DOHH2 (cell line): ENCODE data around the gene ARHGEF16.

Source experiments
- CTCF ChIP-seq: fragments of 200-600 bp; sonication (generic); IDR thresholded peaks from one replicate; pipeline ENCODE4 v1.5.1; 2014; ENCODE audit warnings: antibody characterized with exemption, mild to moderate bottlenecking, low read depth, low read length; ENCODE audit not compliant: poor library complexity, severe bottlenecking
- EZH2phosphoT487 ChIP-seq: fragments of 200-600 bp; sonication (generic); IDR thresholded peaks from 2 replicates; pipeline ENCODE4 v1.6.1; 2017; ENCODE audit warnings: borderline replicate concordance, mild to moderate bottlenecking, antibody characterized with exemption, low read length, moderate library complexity, mixed read lengths

DNA sequence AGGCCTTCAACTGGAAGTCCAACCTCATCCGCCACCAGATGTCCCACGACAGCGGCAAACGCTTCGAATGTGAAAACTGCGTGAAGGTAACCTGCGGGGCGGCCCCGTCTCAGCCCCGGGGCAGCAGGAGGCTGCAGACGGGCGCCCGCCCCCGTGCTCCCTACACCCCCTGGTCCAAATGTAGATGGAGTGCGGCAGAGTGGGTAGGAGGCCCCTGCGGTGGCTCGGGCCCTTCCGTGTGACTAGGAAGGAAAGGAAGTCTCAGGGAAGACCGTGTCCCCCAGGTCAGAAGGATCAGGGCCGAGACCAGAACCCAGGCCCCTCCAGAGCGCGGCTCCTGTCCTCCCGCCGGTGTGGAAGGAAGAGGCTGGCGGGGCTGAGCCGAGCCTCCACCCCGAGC, 49.7 kb upstream of the ARHGEF16 start:
- TF ChIP-seq CTCF: no peak
- no peak for TF ChIP-seq EZH2phosphoT487
